PFSK-1 (cell line): Measurements from ENCODE around the gene THOC5.

ENCODE experiments used
- FOXP2 ChIP-seq: optimal IDR thresholded peaks from 2 replicates; pipeline ENCODE3; 2011; ENCODE audit warnings: borderline replicate concordance, control low read depth, inconsistent platforms; ENCODE audit not compliant: insufficient read depth; ENCODE audit errors: extremely low read length, extremely low read depth
- POLR2AphosphoS5 ChIP-seq: IDR thresholded peaks from 2 replicates; pipeline ENCODE4 v1.6.1; 2012; ENCODE audit warnings: low read depth, mild to moderate bottlenecking, control low read depth, low read length, moderate library complexity
- SIN3A ChIP-seq: IDR thresholded peaks from 2 replicates; pipeline ENCODE4 v1.6.1; 2012; ENCODE audit warnings: mild to moderate bottlenecking, low read length, moderate library complexity, borderline replicate concordance; ENCODE audit not compliant: insufficient read depth
- TAF1 ChIP-seq: IDR thresholded peaks from 2 replicates; pipeline ENCODE4 v1.6.1; 2012; ENCODE audit warnings: low read length, control low read depth, borderline replicate concordance; ENCODE audit not compliant: insufficient read depth
- TF ChIP-seq, protein P1 (sequence below), 2 experiments: IDR thresholded peaks; 2 replicates each; pipeline versions ENCODE4 v1.6.1 to v1.8.0; 2011 to 2012; ENCODE audit warnings: low read depth in 2 of 2, low read length in 2 of 2, control low read depth in 1 of 2, inconsistent platforms in 1 of 2, mild to moderate bottlenecking in 1 of 2, moderate library complexity in 1 of 2; ENCODE audit not compliant: insufficient read depth in 1 of 2

- TF ChIP-seq TAF1 (no peak), POLR2AphosphoS5 (no peak), SIN3A (no peak), FOXP2 (no peak)
- TF ChIP-seq, protein P1, sequence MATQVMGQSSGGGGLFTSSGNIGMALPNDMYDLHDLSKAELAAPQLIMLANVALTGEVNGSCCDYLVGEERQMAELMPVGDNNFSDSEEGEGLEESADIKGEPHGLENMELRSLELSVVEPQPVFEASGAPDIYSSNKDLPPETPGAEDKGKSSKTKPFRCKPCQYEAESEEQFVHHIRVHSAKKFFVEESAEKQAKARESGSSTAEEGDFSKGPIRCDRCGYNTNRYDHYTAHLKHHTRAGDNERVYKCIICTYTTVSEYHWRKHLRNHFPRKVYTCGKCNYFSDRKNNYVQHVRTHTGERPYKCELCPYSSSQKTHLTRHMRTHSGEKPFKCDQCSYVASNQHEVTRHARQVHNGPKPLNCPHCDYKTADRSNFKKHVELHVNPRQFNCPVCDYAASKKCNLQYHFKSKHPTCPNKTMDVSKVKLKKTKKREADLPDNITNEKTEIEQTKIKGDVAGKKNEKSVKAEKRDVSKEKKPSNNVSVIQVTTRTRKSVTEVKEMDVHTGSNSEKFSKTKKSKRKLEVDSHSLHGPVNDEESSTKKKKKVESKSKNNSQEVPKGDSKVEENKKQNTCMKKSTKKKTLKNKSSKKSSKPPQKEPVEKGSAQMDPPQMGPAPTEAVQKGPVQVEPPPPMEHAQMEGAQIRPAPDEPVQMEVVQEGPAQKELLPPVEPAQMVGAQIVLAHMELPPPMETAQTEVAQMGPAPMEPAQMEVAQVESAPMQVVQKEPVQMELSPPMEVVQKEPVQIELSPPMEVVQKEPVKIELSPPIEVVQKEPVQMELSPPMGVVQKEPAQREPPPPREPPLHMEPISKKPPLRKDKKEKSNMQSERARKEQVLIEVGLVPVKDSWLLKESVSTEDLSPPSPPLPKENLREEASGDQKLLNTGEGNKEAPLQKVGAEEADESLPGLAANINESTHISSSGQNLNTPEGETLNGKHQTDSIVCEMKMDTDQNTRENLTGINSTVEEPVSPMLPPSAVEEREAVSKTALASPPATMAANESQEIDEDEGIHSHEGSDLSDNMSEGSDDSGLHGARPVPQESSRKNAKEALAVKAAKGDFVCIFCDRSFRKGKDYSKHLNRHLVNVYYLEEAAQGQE (IDR thresholded peaks at IDR 0.05; ENCODE audit: insufficient read depth in 1 of 2, low read depth in 2 of 2, low read length in 2 of 2): no peak
These were observed 1.6 kb upstream of the THOC5 start for GRCh38 chr22:29555065-29555644.
